MG63 (cell line): ENCODE data around the gene SLC25A22. TPM values are rescaled to one million over a fixed set of nuclear protein-coding genes. Genes with fewer than 3 reads are reported as not detected.

Experiments used
- DNase-seq: peaks from one replicate; pipeline ENCODE4 v3.0.0-alpha.2; 2020
- H3K27me3 ChIP-seq: fragments of 250-450 bp; sonication (Bioruptor Pico); 2 replicates; pipeline ENCODE4 v1.5.1; 2020; ENCODE audit warnings: mild to moderate bottlenecking, moderate library complexity
- H3K36me3 ChIP-seq: fragments of 250-450 bp; sonication (Bioruptor Pico); 2 replicates; pipeline ENCODE4 v1.5.1; 2020; ENCODE audit warnings: mild to moderate bottlenecking, moderate library complexity
- H3K4me3 ChIP-seq: fragments of 250-450 bp; sonication (Bioruptor Pico); 2 replicates; pipeline ENCODE4 v1.5.1; 2020; ENCODE audit warnings: mild to moderate bottlenecking, moderate library complexity
- H3K9me3 ChIP-seq: fragments of 250-450 bp; sonication (Bioruptor Pico); 2 replicates; pipeline ENCODE4 v1.5.1; 2020; ENCODE audit warnings: mild to moderate bottlenecking, moderate library complexity
- total RNA-seq: library from RNA; depleted of rRNA; stranded (reverse); fragments of >200 nt; shearing (Covaris generic); gene quantifications from 2 replicates; pipeline ENCODE4 v1.2.3, GENCODE V29; 2014; ENCODE audit warnings: low replicate concordance

Gene SLC25A22
- total RNA-seq, 1 experiment from 2014 or later = 31.3 TPM

DNA sequence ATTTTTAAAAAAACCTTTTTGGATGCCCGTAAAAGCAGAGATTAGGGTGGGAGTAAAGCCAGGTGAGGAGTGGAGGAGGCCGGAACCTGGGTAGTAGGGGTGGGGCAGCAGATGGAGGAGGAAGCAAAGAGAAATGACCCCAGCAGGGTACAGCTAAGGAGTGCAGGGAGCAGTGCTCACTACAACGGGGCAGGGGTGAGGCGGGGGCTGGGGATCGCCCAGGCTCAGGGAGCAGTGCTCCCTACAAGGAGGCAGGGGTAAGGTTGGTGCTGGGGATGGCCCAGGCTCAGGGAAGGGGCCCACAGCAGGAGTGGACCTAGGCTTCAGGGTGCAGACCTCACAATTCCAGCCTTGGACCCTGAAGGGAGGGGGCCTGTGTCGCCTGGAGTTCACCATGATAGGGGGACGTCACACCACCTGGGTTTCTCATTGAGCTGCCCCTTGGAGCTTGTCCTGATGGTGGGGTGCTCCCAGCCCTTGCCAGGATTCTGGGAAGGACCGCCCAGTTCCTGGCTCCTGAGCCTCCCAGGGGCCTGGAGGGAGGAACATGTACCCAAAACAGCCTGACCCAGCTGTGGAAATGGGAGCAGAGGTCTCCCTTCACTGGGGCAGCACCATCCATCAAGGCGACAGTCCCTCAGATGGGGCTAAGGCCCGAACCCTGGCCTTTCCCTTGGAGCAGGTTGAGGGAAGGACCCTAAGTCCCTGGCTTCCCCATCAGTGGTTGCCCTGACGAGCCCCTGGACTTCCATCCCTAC, 17.8 kb upstream of the SLC25A22 start:
- Histone ChIP-seq H3K27me3 (no peaks in the 10 kb centered on the region), H3K9me3 (no peaks in the 10 kb centered on the region), H3K36me3 (peaks cover 46% of the 10 kb centered on the region), H3K4me3 (no peak overlapping the region)
- no peak for DNase-seq

DNA sequence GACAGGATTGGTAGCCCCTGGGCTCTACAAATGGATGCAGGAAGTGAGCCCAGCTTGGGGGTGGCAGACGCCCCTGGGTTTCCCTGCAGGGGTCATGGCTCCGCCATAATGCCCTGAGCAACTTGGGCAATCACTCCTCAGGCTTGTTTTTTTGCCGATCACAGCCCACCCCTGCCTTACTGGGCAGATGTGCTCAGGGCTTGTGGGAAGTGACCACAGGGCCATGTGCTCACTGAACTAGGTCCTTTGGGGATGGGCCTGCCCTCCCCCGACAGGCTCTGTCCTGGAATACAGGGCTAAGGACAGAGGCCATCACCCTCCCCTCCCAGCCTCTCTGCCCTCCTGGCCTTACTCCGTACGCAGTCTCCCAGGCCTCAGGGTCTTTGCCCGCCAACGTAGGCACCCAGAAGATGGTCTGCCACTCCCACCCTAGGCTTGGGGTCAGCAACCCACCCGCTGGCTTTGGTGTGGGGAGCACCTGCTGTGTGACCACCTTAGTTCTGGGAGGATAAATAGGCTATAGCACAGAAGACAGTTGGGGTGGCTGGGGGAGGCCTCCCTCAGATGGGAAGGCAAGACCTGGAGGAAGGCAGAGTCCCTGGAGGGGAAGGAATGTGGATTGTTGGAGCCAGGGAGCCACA, 15.5 kb upstream of the SLC25A22 start:
- no peaks in the 10 kb centered on the region for H3K27me3 ChIP-seq

DNA sequence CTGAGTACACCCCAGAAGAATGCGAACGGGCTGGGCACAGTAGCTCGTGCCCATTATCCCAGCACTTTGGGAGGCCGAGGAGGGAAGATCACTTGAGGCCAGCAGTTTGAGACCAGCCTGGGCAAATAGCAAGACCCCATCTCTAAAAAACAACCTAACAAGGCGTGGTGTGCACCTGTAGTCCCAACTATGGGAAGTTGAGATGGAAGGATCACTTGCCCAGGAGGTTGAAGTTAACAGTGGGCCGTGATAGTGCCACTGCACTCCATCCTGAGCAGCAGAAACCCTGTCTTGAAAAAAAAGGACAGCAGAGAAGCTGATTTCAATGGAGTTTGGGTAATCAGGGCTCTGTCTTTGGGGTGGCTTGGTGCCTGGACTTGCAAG, 15.0 kb upstream of the SLC25A22 start:
- no peak overlapping the region for H3K4me3 ChIP-seq

More for the DNA sequence above, 15.5 kb upstream of the SLC25A22 start:
- H3K4me3 ChIP-seq = no peak overlapping the region
- H3K36me3 ChIP-seq = peaks cover 59% of the 10 kb centered on the region
- no peaks in the 10 kb centered on the region for H3K9me3 ChIP-seq
- no peak for DNase-seq

DNA sequence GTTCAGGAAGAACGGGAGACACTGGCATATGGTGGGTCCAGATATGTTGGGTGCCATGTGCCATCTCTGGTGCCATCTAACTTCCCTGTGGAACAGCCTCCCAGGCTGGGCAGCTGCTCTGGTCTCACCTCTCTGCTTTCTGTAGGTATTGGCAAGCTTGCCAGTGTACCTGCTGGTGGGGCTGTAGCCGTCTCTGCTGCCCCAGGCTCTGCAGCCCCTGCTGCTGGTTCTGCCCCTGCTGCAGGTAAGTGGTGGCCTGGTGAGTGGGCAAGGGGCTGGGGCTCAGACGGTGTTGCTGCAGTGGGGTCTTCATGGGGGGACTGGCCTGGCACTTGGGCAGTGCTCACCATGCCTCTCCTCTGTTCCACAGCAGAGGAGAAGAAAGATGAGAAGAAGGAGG, 14.3 kb upstream of the SLC25A22 start:
- no peaks in the 10 kb centered on the region for H3K9me3 ChIP-seq
- H3K36me3 ChIP-seq = peaks cover 59% of the 10 kb centered on the region
- no peak overlapping the region for H3K4me3 ChIP-seq
- no peaks in the 10 kb centered on the region for H3K27me3 ChIP-seq
- no peak for DNase-seq

More for the DNA sequence above, 15.0 kb upstream of the SLC25A22 start:
- no peaks in the 10 kb centered on the region for H3K9me3 ChIP-seq
- peaks cover 59% of the 10 kb centered on the region for H3K36me3 ChIP-seq
- no peak for DNase-seq
- no peaks in the 10 kb centered on the region for H3K27me3 ChIP-seq

DNA sequence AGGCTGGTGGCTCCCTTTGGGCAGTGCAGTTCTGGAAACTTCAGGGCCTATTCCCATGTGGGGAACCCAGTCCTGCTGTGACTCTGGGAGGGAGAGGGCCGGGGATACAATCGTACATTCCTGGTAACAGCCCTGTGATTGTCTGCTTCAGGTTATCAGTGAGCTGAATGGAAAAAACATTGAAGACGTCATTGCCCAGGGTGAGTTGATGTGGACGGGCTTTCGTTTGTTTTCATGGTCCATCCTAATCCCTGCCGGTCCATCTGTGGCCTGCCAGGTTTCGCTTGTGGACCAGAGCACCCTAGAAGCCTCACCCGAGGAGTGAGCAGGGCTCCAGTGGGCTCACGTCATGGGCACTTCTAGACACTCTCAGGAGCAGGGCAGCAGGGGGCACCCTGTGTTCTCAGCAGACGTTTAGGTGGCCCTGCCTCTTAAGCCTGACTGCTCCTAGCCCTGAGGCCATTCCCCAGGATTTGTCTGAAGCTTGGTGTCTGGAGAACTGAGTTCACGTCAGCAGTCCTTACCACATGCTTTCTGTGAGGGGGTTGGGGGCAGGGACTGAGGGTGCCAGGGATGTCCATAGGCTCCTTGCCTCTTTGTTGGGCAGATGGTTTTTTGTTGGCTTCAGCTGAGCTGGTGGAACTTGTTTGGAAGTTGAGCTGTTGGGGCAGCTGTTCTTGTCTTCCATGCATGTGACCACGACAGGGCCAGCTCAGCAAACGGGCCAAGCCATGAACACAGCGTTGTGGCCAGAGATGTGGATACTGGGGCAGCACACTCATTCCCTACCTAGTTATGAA, 13.6 kb upstream of the SLC25A22 start:
- H3K4me3 ChIP-seq = peak overlapping the region; percentile 82
- H3K36me3 ChIP-seq = peaks cover 59% of the 10 kb centered on the region
- H3K27me3 ChIP-seq = no peaks in the 10 kb centered on the region
- no peak for DNase-seq
- H3K9me3 ChIP-seq = no peaks in the 10 kb centered on the region

DNA sequence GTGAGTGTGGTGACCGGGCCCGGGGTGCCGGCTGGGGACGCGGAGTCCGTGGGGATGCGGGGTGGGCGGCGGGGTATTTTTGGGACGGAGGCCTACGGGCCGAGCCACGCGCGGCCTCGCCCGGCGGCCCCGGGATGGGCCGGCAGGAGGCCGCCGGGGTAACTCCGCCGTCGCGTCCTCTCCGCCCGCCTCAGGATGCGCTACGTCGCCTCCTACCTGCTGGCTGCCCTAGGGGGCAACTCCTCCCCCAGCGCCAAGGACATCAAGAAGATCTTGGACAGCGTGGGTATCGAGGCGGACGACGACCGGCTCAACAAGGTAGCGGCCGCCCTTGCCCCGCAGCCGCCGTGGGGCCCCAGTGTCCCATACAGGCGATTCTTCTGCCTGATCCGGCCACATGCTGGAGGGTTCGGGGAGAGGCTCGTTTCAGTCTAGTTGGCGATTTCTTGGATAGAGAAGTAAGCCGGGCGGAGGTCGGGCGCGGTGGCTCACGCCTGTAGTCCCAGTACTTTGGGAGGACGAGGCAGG, 12.0 kb upstream of the SLC25A22 start:
- Histone ChIP-seq H3K27me3 (no peaks in the 10 kb centered on the region), H3K4me3 (peak overlapping the region; percentile 82), H3K36me3 (peaks cover 59% of the 10 kb centered on the region), H3K9me3 (no peaks in the 10 kb centered on the region)
- no peak for DNase-seq

DNA sequence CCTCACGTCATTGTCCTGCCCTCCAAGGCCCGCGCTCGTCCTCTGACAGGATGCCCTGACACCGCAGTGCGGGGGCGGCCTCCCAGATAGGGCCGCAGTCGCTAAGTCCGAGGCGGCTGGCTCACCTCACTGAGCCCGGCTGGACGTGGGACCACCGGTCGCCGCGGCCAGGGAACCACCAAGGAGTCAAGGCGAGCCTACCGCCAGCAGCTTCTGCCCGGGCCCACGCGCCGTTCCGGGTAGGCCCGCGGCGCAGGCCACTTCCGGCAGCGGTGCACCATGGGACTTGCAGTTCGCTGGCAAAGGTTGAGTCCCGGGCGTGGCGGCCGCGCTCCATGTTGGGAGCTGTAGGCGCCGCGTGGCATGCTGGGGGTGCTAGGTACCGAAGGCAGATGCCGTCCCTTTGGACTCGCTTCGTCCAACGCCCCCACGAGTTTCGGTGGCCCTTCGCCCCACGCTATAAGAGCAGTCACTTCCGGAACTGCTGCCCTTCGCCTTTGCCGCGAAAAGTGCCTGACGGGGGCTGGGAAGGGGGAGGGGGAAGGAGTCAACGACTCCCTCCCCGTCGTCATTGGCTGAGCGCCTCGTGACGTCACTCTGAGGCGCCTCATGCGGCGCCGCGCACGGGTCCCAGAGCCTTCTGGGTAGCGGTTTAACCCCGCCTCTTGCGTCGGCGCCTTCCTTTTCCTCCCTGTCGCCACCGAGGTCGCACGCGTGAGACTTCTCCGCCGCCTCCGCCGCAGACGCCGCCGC, 11.4 kb upstream of the SLC25A22 start, which contains the start of gene RPLP2:
TSS of gene RPLP2 (plus strand) at position 681 of the 753 bp plus-strand sequence. CDS start 268 bp downstream, outside the sequence.
- Histone ChIP-seq H3K27me3 (no peaks in the 10 kb centered on the region), H3K4me3 (peak within 1 kb of the TSS; percentile 82), H3K36me3 (peaks cover 53% of the 10 kb centered on the region), H3K9me3 (no peaks in the 10 kb centered on the region)
- DNase-seq = peak; percentile 98

DNA sequence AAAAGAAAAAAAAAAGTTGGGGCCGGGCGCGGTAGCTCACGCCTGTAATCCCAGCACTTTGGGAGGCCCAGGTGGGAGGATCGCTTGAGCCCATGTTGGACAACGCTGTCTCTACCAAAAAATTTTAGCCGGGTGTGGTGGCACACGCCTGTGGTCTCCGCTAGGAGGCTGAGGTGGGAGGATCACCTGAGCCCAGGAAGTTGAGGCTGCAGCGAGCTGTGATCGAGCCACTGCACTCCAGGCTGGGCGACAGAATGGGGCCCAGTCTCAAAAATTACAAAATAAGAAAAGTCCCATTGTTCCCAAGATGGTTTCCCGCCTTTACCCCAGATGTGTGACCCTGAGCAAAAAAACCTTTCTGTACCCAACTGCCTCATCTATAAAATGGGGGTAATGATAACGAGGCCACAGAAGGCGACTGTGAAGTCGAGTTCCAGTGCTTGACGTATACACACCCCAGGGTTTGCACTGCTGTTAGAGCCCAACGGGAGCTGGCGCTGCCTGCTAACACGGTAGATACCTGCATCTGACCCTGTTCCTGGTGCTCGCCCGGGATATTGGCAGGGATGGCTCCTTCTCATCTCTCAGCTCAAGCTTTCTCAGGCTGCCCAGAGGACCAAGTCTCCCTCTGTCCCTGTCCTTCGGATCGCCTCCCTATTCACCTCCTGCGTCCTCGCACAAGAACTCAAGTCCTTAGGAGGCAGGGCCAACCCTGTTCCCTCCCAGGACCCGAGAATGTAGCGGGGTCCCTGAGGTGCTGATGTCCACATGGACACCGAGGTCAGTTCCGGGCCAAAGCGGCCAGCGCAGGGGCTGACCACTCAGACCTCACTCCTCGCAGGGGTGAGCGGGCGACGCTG, 10.6 kb upstream of the SLC25A22 start:
- peak; percentile 86 for DNase-seq
- Histone ChIP-seq H3K36me3 (peaks cover 49% of the 10 kb centered on the region), H3K4me3 (peak overlapping the region; percentile 82), H3K27me3 (no peaks in the 10 kb centered on the region), H3K9me3 (no peaks in the 10 kb centered on the region)

DNA sequence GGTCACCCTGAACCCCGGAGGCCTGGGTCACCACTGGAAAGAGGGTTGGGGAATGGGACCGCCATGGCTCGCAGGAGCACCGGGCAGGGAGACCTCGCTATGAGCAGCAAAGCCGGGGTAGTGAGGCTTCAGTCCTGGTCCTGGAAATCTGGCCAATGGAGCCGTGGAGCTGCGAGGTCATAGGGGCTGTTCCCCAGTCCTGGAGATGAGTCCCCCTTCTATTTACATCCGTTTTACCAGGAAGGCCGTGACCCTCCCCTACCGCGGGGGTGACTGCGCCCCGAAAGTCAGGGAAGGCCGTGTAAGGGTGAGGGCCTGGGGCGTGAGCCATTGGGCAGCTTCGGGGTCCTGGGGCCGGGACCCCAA, 6.5 kb upstream of the SLC25A22 start:
- no peaks in the 10 kb centered on the region for H3K9me3 ChIP-seq
- peak overlapping the region; percentile 56 for H3K4me3 ChIP-seq
- H3K36me3 ChIP-seq = peaks cover 35% of the 10 kb centered on the region
- DNase-seq = no peak
- no peaks in the 10 kb centered on the region for H3K27me3 ChIP-seq

DNA sequence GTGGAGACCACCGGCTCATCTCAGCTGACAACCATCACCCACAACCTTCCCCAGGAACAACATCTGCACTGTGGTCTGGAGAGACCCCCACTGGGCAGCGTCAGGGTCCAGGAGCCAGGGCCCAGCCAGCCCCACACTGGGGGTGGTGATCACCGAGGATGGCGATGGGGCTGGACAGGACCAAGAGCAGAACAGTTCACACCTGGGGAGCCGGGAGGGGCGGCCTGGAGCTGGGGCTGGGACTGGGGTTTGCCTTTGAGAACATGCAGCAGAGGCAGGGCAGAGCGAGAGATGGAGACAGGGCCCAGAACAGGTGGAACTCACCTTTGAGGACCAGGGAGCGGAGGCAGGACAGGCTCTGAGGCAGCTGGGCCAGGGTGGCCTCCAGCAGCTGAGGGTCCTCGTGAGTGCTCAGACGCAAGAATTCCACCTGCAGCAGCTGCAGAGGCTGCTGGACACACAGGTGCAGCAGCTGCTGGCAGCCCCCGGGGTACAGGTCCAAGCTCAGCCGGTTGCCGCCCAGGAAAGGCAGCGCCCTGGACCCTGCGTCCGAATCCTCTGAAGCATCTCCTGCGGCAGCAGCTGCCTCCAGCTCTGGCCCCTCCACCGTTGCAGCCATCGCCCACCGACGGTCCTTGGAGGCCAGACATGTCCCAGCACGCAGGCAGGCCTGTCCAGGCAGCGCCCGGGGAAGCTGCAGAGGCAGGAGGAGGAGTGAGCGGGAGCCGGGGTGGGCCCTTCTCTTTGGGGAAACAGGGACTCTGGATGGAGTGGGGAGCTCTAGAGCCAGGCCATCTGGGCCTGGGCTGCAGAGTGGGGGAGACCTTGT, 5.9 kb upstream of the SLC25A22 start:
- Histone ChIP-seq H3K4me3 (peak overlapping the region; percentile 56), H3K27me3 (no peaks in the 10 kb centered on the region), H3K9me3 (no peaks in the 10 kb centered on the region), H3K36me3 (peaks cover 39% of the 10 kb centered on the region)
- DNase-seq = no peak

DNA sequence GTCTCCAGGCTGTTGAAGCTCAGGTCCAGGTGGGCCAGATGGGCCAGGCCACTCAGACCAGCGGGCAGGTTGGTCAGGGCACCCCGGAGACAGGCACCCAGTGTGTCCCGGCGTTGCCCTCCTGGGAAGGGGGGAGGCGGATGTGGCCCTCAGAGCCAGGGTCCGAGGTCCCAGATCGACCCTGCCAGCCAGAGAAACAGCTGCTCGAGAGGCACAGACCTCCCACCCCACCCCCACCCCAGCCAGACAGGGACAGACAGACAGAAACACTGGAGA, 5.3 kb upstream of the SLC25A22 start:
- H3K9me3 ChIP-seq = no peaks in the 10 kb centered on the region
- no peak for DNase-seq
- no peak overlapping the region for H3K4me3 ChIP-seq
- H3K36me3 ChIP-seq = peaks cover 36% of the 10 kb centered on the region
- H3K27me3 ChIP-seq = no peaks in the 10 kb centered on the region

DNA sequence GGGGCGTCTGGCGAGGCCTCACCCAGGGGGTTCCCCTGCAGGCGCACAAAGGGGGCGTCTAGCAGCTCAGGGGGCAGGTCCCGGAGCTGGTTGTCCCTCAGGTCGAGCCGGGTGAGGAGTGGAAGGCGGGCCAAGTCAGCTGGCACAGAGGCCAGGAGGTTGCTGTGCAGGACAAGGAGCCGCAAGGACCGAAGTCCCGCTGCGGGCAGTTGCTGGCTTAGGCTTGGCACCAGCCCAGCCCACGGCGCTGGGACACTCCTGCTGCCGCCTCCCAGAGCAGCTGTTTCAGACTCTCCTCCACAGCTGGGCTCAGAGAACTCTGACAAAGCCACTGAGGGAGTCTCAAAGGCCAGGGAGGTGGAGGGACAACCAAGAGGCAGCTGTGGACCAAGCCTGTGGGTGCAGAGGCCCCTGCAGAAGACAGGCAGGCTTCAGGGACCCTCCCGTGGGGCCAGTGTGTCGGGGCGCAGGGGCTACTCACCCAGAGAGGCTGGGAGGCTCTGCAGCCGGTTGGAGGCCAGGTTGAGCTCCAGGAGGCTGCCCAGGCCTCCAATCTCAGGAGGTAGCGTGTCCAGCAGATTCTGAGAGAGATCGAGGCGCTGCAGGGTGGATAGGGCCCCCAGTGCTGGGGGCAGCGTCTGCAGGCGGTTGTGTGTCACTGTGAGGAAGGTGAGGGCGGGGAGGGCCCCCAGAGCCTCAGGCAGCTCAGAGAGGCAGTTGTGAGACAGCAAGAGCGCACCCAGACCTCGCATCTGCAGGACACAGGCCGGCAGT, 4.8 kb upstream of the SLC25A22 start:
- DNase-seq = no peak
- H3K27me3 ChIP-seq = no peaks in the 10 kb centered on the region
- peaks cover 36% of the 10 kb centered on the region for H3K36me3 ChIP-seq
- H3K4me3 ChIP-seq = no peak overlapping the region
- no peaks in the 10 kb centered on the region for H3K9me3 ChIP-seq

DNA sequence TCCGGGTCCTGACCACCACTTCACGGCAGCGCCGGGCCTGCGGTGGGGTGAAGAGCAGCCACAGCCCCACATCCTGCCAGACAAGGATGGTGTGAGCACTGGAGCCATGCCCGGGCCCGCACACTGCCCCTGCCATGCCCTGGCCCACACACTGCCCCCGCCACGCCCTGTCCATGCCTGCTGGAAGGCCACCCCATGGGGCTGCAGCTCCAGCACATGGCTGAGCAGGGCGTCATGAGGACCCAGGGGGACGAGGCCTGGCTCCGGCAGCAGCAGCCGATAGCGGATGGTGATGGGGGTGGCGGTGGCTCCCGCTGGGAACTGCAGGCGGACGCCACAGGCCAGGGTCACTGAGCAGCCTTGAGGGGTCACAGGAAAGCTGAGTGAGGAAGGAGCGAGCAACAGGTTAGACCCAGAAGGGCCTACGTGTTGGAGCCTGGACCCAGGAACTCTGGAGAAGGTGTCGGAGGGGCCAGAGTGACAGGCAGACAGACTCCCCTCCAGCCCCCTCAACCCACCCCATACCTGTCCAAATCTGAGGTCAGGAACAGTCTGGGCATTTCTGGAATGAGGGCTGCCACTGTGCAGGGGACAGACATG, 4.0 kb upstream of the SLC25A22 start:
- H3K36me3 ChIP-seq = peaks cover 36% of the 10 kb centered on the region
- no peak for DNase-seq
- H3K27me3 ChIP-seq = no peaks in the 10 kb centered on the region
- no peaks in the 10 kb centered on the region for H3K9me3 ChIP-seq
- H3K4me3 ChIP-seq = no peak overlapping the region

DNA sequence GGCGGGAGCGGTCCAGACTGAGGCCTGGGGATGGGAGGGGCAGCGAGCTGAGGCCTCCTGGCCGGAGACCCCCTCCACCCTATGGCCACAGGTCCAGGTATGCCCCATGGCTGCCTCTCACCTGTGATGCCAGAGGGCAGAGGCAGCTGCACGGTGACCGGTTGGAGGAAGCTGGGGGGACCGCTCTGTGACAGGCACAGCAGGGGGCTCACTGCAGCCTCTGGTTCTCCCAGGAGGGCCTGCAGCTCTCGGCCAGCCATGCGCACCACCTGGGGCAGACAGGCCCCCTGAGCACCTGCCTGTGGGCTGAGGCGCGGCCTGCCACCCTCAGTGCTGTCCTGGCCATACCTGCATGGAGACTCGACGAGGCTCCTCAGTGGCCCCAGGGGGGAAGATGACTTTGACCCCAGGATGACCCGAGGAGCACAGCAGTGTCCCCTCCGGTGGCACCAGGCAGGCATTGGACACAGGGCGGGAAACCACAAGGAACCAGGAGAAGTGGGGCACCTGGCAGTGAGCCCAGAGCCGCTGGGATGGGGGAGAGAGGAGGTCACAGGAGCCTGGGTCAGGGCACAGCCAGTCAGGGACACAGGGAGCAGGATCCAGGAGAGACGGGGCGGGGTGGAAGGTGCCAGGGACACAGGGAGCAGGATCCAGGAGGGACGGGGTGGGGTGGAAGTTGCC, 3.2 kb upstream of the SLC25A22 start:
- no peak overlapping the region for H3K4me3 ChIP-seq
- no peaks in the 10 kb centered on the region for H3K9me3 ChIP-seq
- no peak for DNase-seq
- H3K27me3 ChIP-seq = no peaks in the 10 kb centered on the region
- H3K36me3 ChIP-seq = peaks cover 36% of the 10 kb centered on the region
